Activated T-cell treated with anti-CD3 and anti-CD28 coated beads, Interleukin-2, amount 50 U/mL, for 4 hours (primary cell): Measurements from ENCODE around the gene FAF2. TPM values are rescaled to one million over a fixed set of nuclear protein-coding genes. Genes with fewer than 3 reads are reported as not detected.
"Not testable (repeated sequence)": the region's sequence is repeated elsewhere in the genome, so short reads cannot be mapped to it uniquely, and the experiment has no call there.

Experiments
- ATAC-seq, 2 donors: fragments of 200-7000 bp; cut with Tn5 transposase; one replicate each; pipeline ENCODE4 v1.10.0; 2021
- DNase-seq: peaks from one replicate; pipeline ENCODE4 v3.0.0-alpha.2; 2020
- H3K27me3 Mint-ChIP-seq: one replicate; pipeline ENCODE4 v1.8.0; 2021; ENCODE audit warnings: low read depth, mixed read lengths
- H3K36me3 Mint-ChIP-seq: one replicate; pipeline ENCODE4 v1.8.0; 2022; ENCODE audit warnings: mixed read lengths; ENCODE audit not compliant: insufficient read depth
- H3K4me1 Mint-ChIP-seq: one replicate; pipeline ENCODE4 v1.8.0; 2021; ENCODE audit warnings: low read depth, mixed read lengths
- H3K4me3 Mint-ChIP-seq: one replicate; pipeline ENCODE4 v1.8.0; 2021; ENCODE audit warnings: mild to moderate bottlenecking, moderate library complexity, mixed read lengths
- H3K9me3 Mint-ChIP-seq: one replicate; pipeline ENCODE4 v1.8.0; 2021; ENCODE audit warnings: mixed read lengths
- total RNA-seq, 3 donors: library from RNA; stranded (reverse); gene quantifications; one replicate each; pipeline ENCODE4 v1.2.1, GENCODE V29; 2021

The FAF2 gene
- total RNA-seq, 3 donors from 2014 or later, result 43.0 to 50.1 (median 43.2) TPM

- H3K4me3 Mint-ChIP-seq, result no peak overlapping the region
- no peaks in the 10 kb centered on the region for H3K36me3 Mint-ChIP-seq
- no peaks in the 10 kb centered on the region for H3K27me3 Mint-ChIP-seq
- no peaks in the 10 kb centered on the region for H3K9me3 Mint-ChIP-seq
- H3K4me1 Mint-ChIP-seq, result peaks cover 10% of the 10 kb centered on the region
- no peak for DNase-seq
- no peak for ATAC-seq
These were observed 15.5 kb upstream of the FAF2 start for GRCh38 chr5:176432707-176433106.

GRCh38 chr5:176436656-176437055 lies 11.5 kb upstream of the FAF2 start:
- Mint-ChIP-seq H3K27me3 (no peaks in the 10 kb centered on the region), H3K9me3 (no peaks in the 10 kb centered on the region), H3K4me3 (peak overlapping the region; percentile 44), H3K36me3 (no peaks in the 10 kb centered on the region), H3K4me1 (peaks cover 10% of the 10 kb centered on the region)
- ATAC-seq (peak; percentile 32 to 62), DNase-seq (no peak)

GRCh38 chr5:176438959-176439757 lies 9.0 kb upstream of the FAF2 start:
- H3K4me1 Mint-ChIP-seq, result peaks cover 10% of the 10 kb centered on the region
- DNase-seq (no peak), ATAC-seq (no peak)
- H3K27me3 Mint-ChIP-seq, result no peaks in the 10 kb centered on the region
- H3K9me3 Mint-ChIP-seq, result no peaks in the 10 kb centered on the region
- H3K4me3 Mint-ChIP-seq, result no peak overlapping the region
- H3K36me3 Mint-ChIP-seq, result no peaks in the 10 kb centered on the region

- ATAC-seq, result no peak
- no peaks in the 10 kb centered on the region for H3K9me3 Mint-ChIP-seq
- H3K4me3 Mint-ChIP-seq, result no peak overlapping the region
- no peaks in the 10 kb centered on the region for H3K36me3 Mint-ChIP-seq
- DNase-seq, result no peak
- peaks cover 10% of the 10 kb centered on the region for H3K4me1 Mint-ChIP-seq
- H3K27me3 Mint-ChIP-seq, result no peaks in the 10 kb centered on the region
These were observed 7.1 kb upstream of the FAF2 start for GRCh38 chr5:176440927-176441706.

GRCh38 chr5:176441921-176442323 lies 6.3 kb upstream of the FAF2 start:
- no peaks in the 10 kb centered on the region for H3K27me3 Mint-ChIP-seq
- no peaks in the 10 kb centered on the region for H3K36me3 Mint-ChIP-seq
- H3K4me3 Mint-ChIP-seq, result no peak overlapping the region
- DNase-seq, result no peak
- peaks cover 7% of the 10 kb centered on the region for H3K4me1 Mint-ChIP-seq
- H3K9me3 Mint-ChIP-seq, result no peaks in the 10 kb centered on the region
- ATAC-seq, result no peak

- not testable (repeated sequence) for ATAC-seq, H3K27me3 Mint-ChIP-seq, H3K4me3 Mint-ChIP-seq
These were observed 5.3 kb upstream of the FAF2 start for GRCh38 chr5:176442911-176443310.

GRCh38 chr5:176444742-176445141 lies 3.4 kb upstream of the FAF2 start:
- ATAC-seq (no peak), DNase-seq (no peak)
- no peaks in the 10 kb centered on the region for H3K27me3 Mint-ChIP-seq
- no peaks in the 10 kb centered on the region for H3K36me3 Mint-ChIP-seq
- no peaks in the 10 kb centered on the region for H3K9me3 Mint-ChIP-seq
- peaks cover 15% of the 10 kb centered on the region for H3K4me1 Mint-ChIP-seq
- no peak overlapping the region for H3K4me3 Mint-ChIP-seq

More at GRCh38 chr5:176442911-176443310, 5.3 kb upstream of the FAF2 start:
- not testable (repeated sequence) for DNase-seq, H3K9me3 Mint-ChIP-seq, H3K36me3 Mint-ChIP-seq, H3K4me1 Mint-ChIP-seq

- DNase-seq (no peak), ATAC-seq (no peak)
- Mint-ChIP-seq H3K4me1 (peaks cover 25% of the 10 kb centered on the region), H3K4me3 (peak overlapping the region; percentile 29), H3K9me3 (no peaks in the 10 kb centered on the region), H3K36me3 (peaks cover 1% of the 10 kb centered on the region), H3K27me3 (no peaks in the 10 kb centered on the region)
These were observed 2.0 kb upstream of the FAF2 start for GRCh38 chr5:176446028-176446665.

- H3K36me3 Mint-ChIP-seq, result peaks cover 1% of the 10 kb centered on the region
- DNase-seq, result no peak
- peaks cover 25% of the 10 kb centered on the region for H3K4me1 Mint-ChIP-seq
- peak overlapping the region; percentile 98 for H3K4me3 Mint-ChIP-seq
- no peaks in the 10 kb centered on the region for H3K9me3 Mint-ChIP-seq
- no peaks in the 10 kb centered on the region for H3K27me3 Mint-ChIP-seq
- peak in 1 of 2 donors; percentile 0 for ATAC-seq
These were observed 1.1 kb upstream of the FAF2 start for GRCh38 chr5:176446884-176447590.

- H3K4me1 Mint-ChIP-seq, result peaks cover 30% of the 10 kb centered on the region
- H3K27me3 Mint-ChIP-seq, result no peaks in the 10 kb centered on the region
- DNase-seq (peak; percentile 25), ATAC-seq (peak in 1 of 2 donors; percentile 11)
- H3K4me3 Mint-ChIP-seq, result peak overlapping the region; percentile 98
- no peaks in the 10 kb centered on the region for H3K9me3 Mint-ChIP-seq
- peaks cover 3% of the 10 kb centered on the region for H3K36me3 Mint-ChIP-seq
These were observed 601 bp upstream of the FAF2 start for GRCh38 chr5:176447591-176447977.

- Mint-ChIP-seq H3K9me3 (no peaks in the 10 kb centered on the region), H3K4me1 (peaks cover 40% of the 10 kb centered on the region), H3K4me3 (peak overlapping the region; percentile 29), H3K27me3 (no peaks in the 10 kb centered on the region), H3K36me3 (peaks cover 10% of the 10 kb centered on the region)
- no peak for ATAC-seq
- no peak for DNase-seq
These were observed 1.9 kb downstream of the FAF2 start for GRCh38 chr5:176450077-176450476.

- Mint-ChIP-seq H3K36me3 (peaks cover 15% of the 10 kb centered on the region), H3K27me3 (no peaks in the 10 kb centered on the region), H3K4me1 (peaks cover 39% of the 10 kb centered on the region), H3K4me3 (no peak overlapping the region), H3K9me3 (no peaks in the 10 kb centered on the region)
- ATAC-seq (no peak), DNase-seq (no peak)
These were observed 6.7 kb downstream of the FAF2 start for GRCh38 chr5:176454724-176455394.

GRCh38 chr5:176458904-176459561 lies 10.8 kb downstream of the FAF2 start:
- H3K9me3 Mint-ChIP-seq, result no peaks in the 10 kb centered on the region
- no peaks in the 10 kb centered on the region for H3K27me3 Mint-ChIP-seq
- H3K4me1 Mint-ChIP-seq, result peaks cover 34% of the 10 kb centered on the region
- no peak for DNase-seq
- ATAC-seq, result no peak
- no peak overlapping the region for H3K4me3 Mint-ChIP-seq
- H3K36me3 Mint-ChIP-seq, result peaks cover 13% of the 10 kb centered on the region
